Thymus (tissue), 11 donors: ENCODE data around the gene KAZALD1. TPM values are rescaled to one million over a fixed set of nuclear protein-coding genes. Genes with fewer than 3 reads are reported as not detected.

Experiments used
- DNase-seq, 9 donors: peaks; one replicate each; pipeline ENCODE4 v3.0.0-alpha.2; 2013; ENCODE audit warnings: low spot score in 9 of 9, low read depth in 6 of 9, missing footprints in 1 of 9
- H3K27ac ChIP-seq, 2 donors: one replicate each; pipeline ENCODE4 v1.5.1; 2013; ENCODE audit warnings: control low read depth in 1 of 2, low read depth in 1 of 2, low read length in 1 of 2, mild to moderate bottlenecking in 1 of 2, moderate library complexity in 1 of 2
- H3K27me3 ChIP-seq, 2 donors: one replicate each; pipeline ENCODE4 v1.5.1; 2013; ENCODE audit warnings: low read length in 1 of 2; ENCODE audit not compliant: control insufficient read depth in 2 of 2, insufficient read depth in 1 of 2
- H3K36me3 ChIP-seq, 2 donors: one replicate each; pipeline ENCODE4 v1.5.1; 2013; ENCODE audit warnings: low read length in 1 of 2, mild to moderate bottlenecking in 1 of 2, moderate library complexity in 1 of 2; ENCODE audit not compliant: control insufficient read depth in 2 of 2, insufficient read depth in 2 of 2
- H3K4me1 ChIP-seq, 2 donors: one replicate each; pipeline ENCODE4 v1.5.1; 2013; ENCODE audit warnings: low read length in 2 of 2; ENCODE audit not compliant: control insufficient read depth in 2 of 2, insufficient read depth in 2 of 2
- H3K4me3 ChIP-seq, 2 donors: one replicate each; pipeline ENCODE4 v1.5.1; 2013; ENCODE audit warnings: low read length in 2 of 2, control low read depth in 1 of 2, mild to moderate bottlenecking in 1 of 2
- H3K9me3 ChIP-seq, 2 donors: one replicate each; pipeline ENCODE4 v1.5.1; 2013; ENCODE audit warnings: low read length in 1 of 2, mild to moderate bottlenecking in 1 of 2; ENCODE audit not compliant: control insufficient read depth in 2 of 2, insufficient read depth in 1 of 2
- WGBS: extraction: QIAGEN DNeasy Blood & Tissue Kit; methylation state at CpG from one replicate; pipeline ENCODE4 v1.1.7; 2013; 5-methylcytosine and 5-hydroxymethylcytosine counted together
- polyA plus RNA-seq: library from polyadenylated mRNA; stranded (reverse); fragments of 200-250 nt; gene quantifications from one replicate; pipeline ENCODE4 v1.2.3, GENCODE V29; 2013
- total RNA-seq: library from RNA; stranded (reverse); fragments of 120-200 nt; gene quantifications from one replicate; pipeline ENCODE4 v1.2.4, GENCODE V29; 2013
- donor health status: healthy.

Gene KAZALD1
- total and polyA plus RNA-seq, 2 donors: 2.3 to 2.8 TPM

- no peaks in the 10 kb centered on the region for H3K36me3 ChIP-seq
- H3K27ac ChIP-seq: no peak overlapping the region
- 94% methylated on average over 8 of the region's 8 CpGs for WGBS
- no peaks in the 10 kb centered on the region for H3K9me3 ChIP-seq
- H3K27me3 ChIP-seq: peaks cover 10 to 75% of the 10 kb centered on the region in 2 donors
- no peak for DNase-seq
- H3K4me1 ChIP-seq: no peaks in the 10 kb centered on the region
- no peak overlapping the region for H3K4me3 ChIP-seq
Measured at GRCh38 chr10:101111547-101111946, 49.8 kb downstream of the KAZALD1 start.

GRCh38 chr10:101112799-101113594, 51.2 kb downstream of the KAZALD1 start:
- DNase-seq: no peak
- no peaks in the 10 kb centered on the region for H3K36me3 ChIP-seq
- no peak overlapping the region for H3K4me3 ChIP-seq
- 45% methylated on average over 12 of the region's 12 CpGs for WGBS
- H3K4me1 ChIP-seq: no peaks in the 10 kb centered on the region
- peaks cover 10 to 69% of the 10 kb centered on the region in 2 donors for H3K27me3 ChIP-seq
- H3K9me3 ChIP-seq: no peaks in the 10 kb centered on the region
- no peak overlapping the region for H3K27ac ChIP-seq

- H3K4me1 ChIP-seq: no peaks in the 10 kb centered on the region
- H3K27ac ChIP-seq: no peak overlapping the region
- H3K4me3 ChIP-seq: no peak overlapping the region
- no peaks in the 10 kb centered on the region for H3K36me3 ChIP-seq
- no peak for DNase-seq
- H3K27me3 ChIP-seq: peaks cover 10 to 69% of the 10 kb centered on the region in 2 donors
- whole genome bisulfite sequencing: 53% methylated on average over 2 of the region's 2 CpGs
- H3K9me3 ChIP-seq: no peaks in the 10 kb centered on the region
Measured at GRCh38 chr10:101113890-101114403, 52.2 kb downstream of the KAZALD1 start.

- Histone ChIP-seq H3K4me3 (no peak overlapping the region), H3K9me3 (no peaks in the 10 kb centered on the region), H3K27me3 (peaks cover 12 to 76% of the 10 kb centered on the region in 2 donors), H3K36me3 (no peaks in the 10 kb centered on the region), H3K27ac (no peak overlapping the region), H3K4me1 (no peaks in the 10 kb centered on the region)
- DNase-seq: no peak
- 16% methylated on average over 2 of the region's 2 CpGs for WGBS
Measured at GRCh38 chr10:101114646-101115045, 52.9 kb downstream of the KAZALD1 start.

Other genes with a start within 250 kb of the KAZALD1 start
- gene SLF2, start 149.0 kb upstream of the KAZALD1 start, total RNA-seq: 26.3 TPM
- gene SLF2, start 149.0 kb upstream of the KAZALD1 start, polyA plus RNA-seq: 23.8 TPM
- 0.24 TPM for gene SEMA4G, start 92.5 kb upstream of the KAZALD1 start, total RNA-seq
- gene SEMA4G, start 92.5 kb upstream of the KAZALD1 start, polyA plus RNA-seq: 1.2 TPM
- 55.0 TPM for gene MRPL43, start 74.5 kb upstream of the KAZALD1 start, total RNA-seq
- 95.1 TPM for gene MRPL43, start 74.5 kb upstream of the KAZALD1 start, polyA plus RNA-seq
- 9.1 TPM for gene TWNK, start 74.4 kb upstream of the KAZALD1 start, total RNA-seq
- gene TWNK, start 74.4 kb upstream of the KAZALD1 start, polyA plus RNA-seq: 5.9 TPM
- gene LZTS2, start 62.2 kb upstream of the KAZALD1 start, total RNA-seq: 9.8 TPM
- gene LZTS2, start 62.2 kb upstream of the KAZALD1 start, polyA plus RNA-seq: 44.7 TPM
- gene PDZD7, start 30.9 kb upstream of the KAZALD1 start, total RNA-seq: 0.19 TPM
- gene PDZD7, start 30.9 kb upstream of the KAZALD1 start, polyA plus RNA-seq: 1.4 TPM
- gene SFXN3, start 30.8 kb upstream of the KAZALD1 start, total RNA-seq: 7.7 TPM
- gene SFXN3, start 30.8 kb upstream of the KAZALD1 start, polyA plus RNA-seq: 16.3 TPM
- 0.05 TPM for gene TLX1, start 69.3 kb downstream of the KAZALD1 start, total RNA-seq
- 0.27 TPM for gene TLX1, start 69.3 kb downstream of the KAZALD1 start, polyA plus RNA-seq
- not detected for gene LBX1, start 167.5 kb downstream of the KAZALD1 start, total RNA-seq
- 0.11 TPM for gene LBX1, start 167.5 kb downstream of the KAZALD1 start, polyA plus RNA-seq